Activated T-cell treated with anti-CD3 and anti-CD28 coated beads for 48 hours (primary cell): ENCODE data around the gene UBE4B.

Experiments
- DNase-seq: peaks from one replicate; pipeline ENCODE4 v3.0.0-alpha.2; 2020; ENCODE audit warnings: low read depth

Gene UBE4B

DNA sequence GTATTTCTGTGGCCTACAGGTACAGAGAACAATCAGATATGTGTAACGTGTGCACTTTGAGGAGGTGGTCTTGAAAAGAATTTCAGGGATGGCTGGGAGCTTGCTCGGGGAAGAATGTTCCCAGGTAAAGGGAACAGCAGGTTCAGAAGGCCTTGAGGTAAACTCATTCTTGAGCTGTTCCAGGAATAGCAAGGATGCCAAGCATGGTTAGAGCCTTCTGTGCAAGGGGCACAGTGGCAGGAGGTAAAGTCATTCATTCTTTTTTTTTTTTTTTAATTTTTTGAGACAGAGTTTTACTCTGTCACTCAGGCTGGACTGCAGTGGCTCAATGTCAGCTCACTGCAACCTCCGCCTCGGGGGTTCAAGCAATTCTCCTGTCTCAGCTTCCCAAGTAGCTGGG is 10.0 kb downstream of the UBE4B start:
- no peak for DNase-seq

GRCh38 chr1:10045480-10046355 is 13.0 kb downstream of the UBE4B start:
- no peak for DNase-seq

GRCh38 chr1:10046356-10047085 is 13.8 kb downstream of the UBE4B start:
- DNase-seq = no peak

- no peak for DNase-seq
Observed at GRCh38 chr1:10048601-10049000, 15.8 kb downstream of the UBE4B start.

GRCh38 chr1:10050611-10051010 is 17.9 kb downstream of the UBE4B start:
- DNase-seq = no peak

DNA sequence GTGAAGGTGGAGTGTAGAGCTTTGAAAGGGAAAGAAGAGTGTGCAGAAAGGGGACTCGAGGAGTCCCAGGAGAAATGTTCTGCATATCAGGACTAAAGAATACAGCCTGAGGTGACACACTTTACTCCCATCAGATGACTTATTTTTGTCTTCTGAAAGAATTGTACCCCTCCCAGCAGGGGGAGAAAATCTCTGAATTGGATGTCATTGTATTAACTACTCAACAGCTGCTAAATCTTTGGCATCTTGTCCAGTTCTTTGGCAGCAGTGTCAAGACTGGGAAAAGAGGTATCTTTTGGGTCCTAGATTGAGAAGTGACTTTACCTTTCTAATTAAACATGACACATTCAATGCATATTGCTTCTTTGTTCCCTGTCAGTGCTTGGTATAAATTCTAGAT is 18.9 kb downstream of the UBE4B start:
- DNase-seq = no peak

DNA sequence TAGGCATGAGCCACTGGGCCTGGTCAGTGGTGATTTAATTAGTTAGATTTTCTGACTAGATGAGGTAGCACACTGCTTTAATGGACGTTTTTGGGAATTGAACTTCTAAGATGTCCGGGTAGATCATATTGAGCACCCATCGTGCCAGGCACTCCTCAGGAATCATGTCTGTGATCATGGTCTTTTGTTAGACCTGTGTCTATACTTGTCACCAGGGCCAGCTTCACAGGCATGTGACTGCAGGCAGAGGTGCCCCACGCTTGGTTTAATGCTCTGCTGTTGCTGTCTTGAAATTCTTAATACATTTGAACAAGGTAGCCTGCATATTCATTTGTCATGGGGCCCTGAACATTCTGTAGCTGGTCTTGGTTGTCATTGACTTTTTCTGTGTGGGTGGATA is 19.6 kb downstream of the UBE4B start:
- DNase-seq = no peak

DNA sequence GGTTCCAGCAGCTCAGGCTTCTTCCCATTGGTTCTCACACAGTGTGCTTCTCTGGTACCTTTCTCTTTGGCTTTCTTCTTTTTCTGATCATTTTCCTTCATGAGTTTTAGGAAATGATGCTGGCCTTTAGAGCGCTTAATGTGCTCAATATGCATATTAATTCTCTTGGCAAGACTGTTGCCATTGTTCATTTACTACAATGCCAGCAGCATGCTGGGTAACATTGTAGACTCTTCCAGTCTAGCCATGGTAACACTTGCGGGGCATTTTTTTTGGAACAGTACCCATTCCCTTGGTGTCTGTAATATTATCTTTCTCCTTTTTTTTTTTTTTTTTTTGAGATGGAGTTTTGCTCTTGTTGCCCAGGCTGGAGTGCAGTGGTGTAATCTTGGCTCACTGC is 21.7 kb downstream of the UBE4B start:
- no peak for DNase-seq

DNA sequence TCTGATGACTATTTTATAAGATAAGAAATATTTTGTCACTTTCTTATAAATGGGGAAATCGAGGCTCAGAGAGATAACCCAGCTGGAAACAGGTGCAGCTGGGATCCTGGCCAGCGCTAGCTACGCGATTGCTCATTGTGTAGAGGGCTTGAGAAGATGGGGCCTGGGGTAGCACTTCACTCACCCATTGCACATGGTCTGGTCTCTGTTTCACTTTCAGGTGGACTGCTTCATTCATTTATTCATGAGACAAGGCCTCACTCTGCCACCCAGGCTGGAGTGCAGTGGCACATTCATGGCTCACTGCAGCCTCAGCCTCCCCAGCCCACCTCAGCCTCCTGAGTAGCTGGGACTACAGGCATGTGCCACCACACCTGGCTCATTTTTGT is 23.8 kb downstream of the UBE4B start:
- no peak for DNase-seq

DNA sequence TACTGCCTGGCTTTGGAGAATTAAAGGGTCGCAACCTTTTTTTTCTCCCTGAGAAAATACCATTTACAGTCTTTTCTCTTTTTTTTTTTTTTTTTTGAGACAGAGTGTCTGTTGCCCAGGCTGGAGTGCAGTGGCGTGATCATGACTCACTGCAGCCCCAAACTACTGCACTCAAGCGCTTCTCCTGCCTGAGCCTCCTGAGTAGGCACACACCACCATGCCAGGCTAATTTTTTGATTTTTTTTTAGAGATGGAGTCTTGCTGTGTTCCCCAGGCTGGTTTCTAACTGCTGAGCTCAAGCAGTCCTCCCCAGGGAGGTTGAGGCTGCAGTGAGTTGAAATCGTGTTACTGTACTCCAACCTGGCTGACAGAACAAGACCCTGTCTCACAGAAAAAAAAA is 24.6 kb downstream of the UBE4B start:
- DNase-seq = no peak

DNA sequence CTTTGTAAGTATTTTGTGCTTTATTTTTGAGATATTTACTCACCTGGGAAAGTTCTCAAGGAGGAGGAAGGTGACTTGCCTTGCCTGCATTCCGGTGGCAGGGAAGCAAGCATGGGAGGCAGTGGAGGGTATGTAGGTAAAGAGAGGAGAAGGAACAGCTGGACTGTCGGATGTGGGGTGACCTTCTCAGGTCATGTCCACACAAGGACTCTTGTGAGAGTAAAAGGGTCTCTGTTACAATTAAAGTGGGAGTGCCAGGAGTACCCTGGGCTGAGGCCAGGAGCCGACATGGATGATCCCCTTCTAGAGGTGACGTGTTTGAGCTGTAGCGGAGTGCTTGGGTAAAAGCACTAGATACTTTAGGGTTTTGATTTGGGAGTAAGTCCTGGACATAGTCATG is 25.0 kb downstream of the UBE4B start:
- no peak for DNase-seq

GRCh38 chr1:10059342-10059718 is 26.6 kb downstream of the UBE4B start:
- no peak for DNase-seq

DNA sequence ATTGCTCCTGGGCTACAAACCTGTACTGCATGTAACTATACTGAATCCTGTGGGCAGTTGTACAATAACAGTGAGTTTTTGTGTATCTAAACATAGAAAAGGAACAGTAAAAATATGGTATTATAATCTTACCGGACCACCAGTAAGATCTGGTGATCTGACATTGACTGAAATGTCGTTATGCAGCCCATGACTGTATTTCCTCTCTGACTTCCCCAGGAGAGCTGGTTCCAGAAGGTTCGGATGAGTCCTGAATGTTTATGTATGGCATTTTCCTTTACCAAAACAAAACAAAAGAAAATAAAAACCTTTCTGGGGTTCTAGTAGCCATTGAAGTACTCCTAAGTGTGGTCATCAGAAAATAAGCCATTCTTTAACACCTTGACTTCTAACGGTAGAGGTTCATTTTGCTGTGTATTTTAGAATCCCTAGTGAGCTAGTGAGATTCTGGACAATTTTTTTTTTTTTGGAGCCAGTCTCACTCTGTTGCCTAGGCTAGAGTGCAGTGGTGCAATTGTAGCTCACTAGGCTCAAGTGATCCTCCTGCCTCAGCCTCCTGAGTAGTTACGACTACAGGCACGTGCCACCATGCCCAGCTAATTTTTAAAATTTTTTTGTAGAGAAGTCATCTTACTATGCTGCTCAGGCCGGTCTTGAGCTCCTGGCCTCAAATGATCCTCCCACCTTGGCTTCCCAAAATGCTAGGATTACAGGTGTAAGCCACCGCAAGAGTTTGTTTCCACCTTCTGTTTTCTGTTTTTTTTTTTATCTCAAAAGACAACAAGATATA is 27.7 kb downstream of the UBE4B start:
- no peak for DNase-seq

DNA sequence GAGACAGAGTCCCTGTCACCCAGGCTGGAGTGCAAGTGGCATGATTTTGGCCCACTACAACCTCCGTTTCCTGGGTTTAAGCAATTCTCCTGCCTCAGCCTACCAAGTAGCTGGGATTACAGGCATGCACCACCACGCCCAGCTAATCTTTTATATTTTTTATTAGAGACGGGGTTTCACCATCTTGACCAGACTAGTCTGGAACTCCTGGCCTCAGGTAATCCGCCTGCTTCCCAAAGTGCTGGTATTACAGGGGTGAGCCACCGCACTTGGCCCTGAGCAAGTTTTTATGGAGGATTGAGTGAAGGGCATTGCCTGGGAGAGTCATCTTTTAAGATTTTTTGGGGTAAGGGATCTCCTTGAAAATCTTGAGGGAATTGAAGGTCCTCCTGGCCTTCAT is 28.5 kb downstream of the UBE4B start:
- no peak for DNase-seq

- no peak for DNase-seq
Observed at GRCh38 chr1:10063878-10064277, 31.1 kb downstream of the UBE4B start.

- DNase-seq = no peak
Observed at GRCh38 chr1:10064416-10065343, 31.9 kb downstream of the UBE4B start.

- no peak for DNase-seq
Observed at GRCh38 chr1:10065344-10065685, 32.6 kb downstream of the UBE4B start.

DNA sequence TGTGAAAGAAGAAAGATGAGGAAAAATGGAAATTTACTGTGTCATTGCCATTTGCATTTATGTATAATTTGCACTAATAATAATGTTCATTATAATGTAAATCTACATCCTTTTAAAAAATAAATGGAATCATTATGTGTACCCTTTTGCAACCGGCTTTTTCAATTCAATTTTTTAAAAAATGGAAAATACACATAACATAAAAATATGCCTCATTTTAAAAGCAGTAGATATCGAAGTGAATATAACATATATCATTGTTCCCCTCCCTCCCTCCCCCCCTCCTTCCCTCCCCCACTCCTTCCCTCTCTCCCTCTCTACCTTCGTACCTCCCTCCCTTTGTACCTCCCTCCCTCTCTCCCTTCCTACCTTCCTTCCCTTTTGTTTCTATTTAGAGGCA is 33.0 kb downstream of the UBE4B start:
- DNase-seq = no peak

- DNase-seq = no peak
Observed at GRCh38 chr1:10068605-10069294, 36.0 kb downstream of the UBE4B start.

- no peak for DNase-seq
Observed at GRCh38 chr1:10070206-10070605, 37.4 kb downstream of the UBE4B start.

- DNase-seq = no peak
Observed at GRCh38 chr1:10071640-10072039, 38.9 kb downstream of the UBE4B start.
